ENCODE results near the gene SCARB1.

SCARB1 gene

GRCh38 chr12:124760560-124760959 lies 103.1 kb downstream of the SCARB1 start:
- Histone ChIP-seq H3K4me1 (ENCODE audit: control insufficient read depth, insufficient read depth, low read length) (0 out of 2 replicates have a peak, but pooled peaks cover 9% of the 10 kb centered on the region), H3K4me3 (ENCODE audit: low read depth, low read length) (no peak overlapping the region), H3K9ac (ENCODE audit: low read length) (no peak overlapping the region), H3K27ac (ENCODE audit: low read depth, low read length) (no peak overlapping the region), H3K36me3 (ENCODE audit: control insufficient read depth, insufficient read depth, low read length) (no peaks in the 10 kb centered on the region), H3K9me3 (ENCODE audit: control insufficient read depth, insufficient read depth, low read depth, low read length) (peaks cover 37% of the 10 kb centered on the region), H3K27me3 (ENCODE audit: control insufficient read depth, insufficient read depth, low read length) (0 out of 2 replicates have a peak, but pooled peaks cover 2% of the 10 kb centered on the region)

- H3K4me1 ChIP-seq (ENCODE audit: control insufficient read depth, insufficient read depth, low read length) = peaks cover 15% of the 10 kb centered on the region; the same call in 1 of the 2 replicates
- H3K36me3 ChIP-seq (ENCODE audit: control insufficient read depth, insufficient read depth, low read length) = no peaks in the 10 kb centered on the region
- no peak overlapping the region for H3K4me3 ChIP-seq (ENCODE audit: low read depth, low read length)
- H3K27me3 ChIP-seq (ENCODE audit: control insufficient read depth, insufficient read depth, low read length) = 0 out of 2 replicates have a peak, but pooled peaks cover 2% of the 10 kb centered on the region
- no peak overlapping the region for H3K9ac ChIP-seq (ENCODE audit: low read length)
- H3K9me3 ChIP-seq (ENCODE audit: control insufficient read depth, insufficient read depth, low read depth, low read length) = peaks cover 33% of the 10 kb centered on the region
- H3K27ac ChIP-seq (ENCODE audit: low read depth, low read length) = no peak overlapping the region
These were observed 103.7 kb downstream of the SCARB1 start for GRCh38 chr12:124759841-124760503.

- 0 out of 2 replicates have a peak, but pooled peaks cover 2% of the 10 kb centered on the region for H3K27me3 ChIP-seq (ENCODE audit: control insufficient read depth, insufficient read depth, low read length)
- no peak overlapping the region for H3K4me3 ChIP-seq (ENCODE audit: low read depth, low read length)
- no peaks in the 10 kb centered on the region for H3K36me3 ChIP-seq (ENCODE audit: control insufficient read depth, insufficient read depth, low read length)
- H3K27ac ChIP-seq (ENCODE audit: low read depth, low read length) = no peak overlapping the region
- peaks cover 29% of the 10 kb centered on the region for H3K9me3 ChIP-seq (ENCODE audit: control insufficient read depth, insufficient read depth, low read depth, low read length)
- peaks cover 18% of the 10 kb centered on the region; the same call in 1 of the 2 replicates for H3K4me1 ChIP-seq (ENCODE audit: control insufficient read depth, insufficient read depth, low read length)
- H3K9ac ChIP-seq (ENCODE audit: low read length) = no peak overlapping the region
These were observed 105.1 kb downstream of the SCARB1 start for GRCh38 chr12:124758266-124759220.

GRCh38 chr12:124757329-124757728 lies 106.3 kb downstream of the SCARB1 start:
- Histone ChIP-seq H3K4me3 (ENCODE audit: low read depth, low read length) (no peak overlapping the region), H3K36me3 (ENCODE audit: control insufficient read depth, insufficient read depth, low read length) (no peaks in the 10 kb centered on the region), H3K9ac (ENCODE audit: low read length) (no peak overlapping the region), H3K9me3 (ENCODE audit: control insufficient read depth, insufficient read depth, low read depth, low read length) (peaks cover 32% of the 10 kb centered on the region), H3K27me3 (ENCODE audit: control insufficient read depth, insufficient read depth, low read length) (0 out of 2 replicates have a peak, but pooled peaks cover 2% of the 10 kb centered on the region), H3K4me1 (ENCODE audit: control insufficient read depth, insufficient read depth, low read length) (peaks cover 18% of the 10 kb centered on the region; the same call in 1 of the 2 replicates), H3K27ac (ENCODE audit: low read depth, low read length) (no peak overlapping the region)

- H3K4me1 ChIP-seq (ENCODE audit: control insufficient read depth, insufficient read depth, low read length) = peaks cover 18% of the 10 kb centered on the region; the same call in 1 of the 2 replicates
- H3K36me3 ChIP-seq (ENCODE audit: control insufficient read depth, insufficient read depth, low read length) = no peaks in the 10 kb centered on the region
- H3K9ac ChIP-seq (ENCODE audit: low read length) = no peak overlapping the region
- peaks cover 30% of the 10 kb centered on the region for H3K9me3 ChIP-seq (ENCODE audit: control insufficient read depth, insufficient read depth, low read depth, low read length)
- no peak overlapping the region for H3K27ac ChIP-seq (ENCODE audit: low read depth, low read length)
- no peak overlapping the region for H3K4me3 ChIP-seq (ENCODE audit: low read depth, low read length)
- H3K27me3 ChIP-seq (ENCODE audit: control insufficient read depth, insufficient read depth, low read length) = 0 out of 2 replicates have a peak, but pooled peaks cover 2% of the 10 kb centered on the region
These were observed 106.9 kb downstream of the SCARB1 start for GRCh38 chr12:124756760-124757159.

- 0 out of 2 replicates have a peak, but pooled peaks cover 2% of the 10 kb centered on the region for H3K27me3 ChIP-seq (ENCODE audit: control insufficient read depth, insufficient read depth, low read length)
- no peak overlapping the region for H3K9ac ChIP-seq (ENCODE audit: low read length)
- no peak overlapping the region for H3K4me3 ChIP-seq (ENCODE audit: low read depth, low read length)
- peaks cover 30% of the 10 kb centered on the region for H3K9me3 ChIP-seq (ENCODE audit: control insufficient read depth, insufficient read depth, low read depth, low read length)
- no peaks in the 10 kb centered on the region for H3K36me3 ChIP-seq (ENCODE audit: control insufficient read depth, insufficient read depth, low read length)
- no peak overlapping the region for H3K27ac ChIP-seq (ENCODE audit: low read depth, low read length)
- H3K4me1 ChIP-seq (ENCODE audit: control insufficient read depth, insufficient read depth, low read length) = peaks cover 18% of the 10 kb centered on the region
These were observed 107.5 kb downstream of the SCARB1 start for GRCh38 chr12:124756166-124756565.

- H3K27me3 ChIP-seq (ENCODE audit: control insufficient read depth, insufficient read depth, low read length) = 0 out of 2 replicates have a peak, but pooled peaks cover 2% of the 10 kb centered on the region
- no peak overlapping the region for H3K9ac ChIP-seq (ENCODE audit: low read length)
- H3K4me3 ChIP-seq (ENCODE audit: low read depth, low read length) = no peak overlapping the region
- H3K36me3 ChIP-seq (ENCODE audit: control insufficient read depth, insufficient read depth, low read length) = no peaks in the 10 kb centered on the region
- H3K9me3 ChIP-seq (ENCODE audit: control insufficient read depth, insufficient read depth, low read depth, low read length) = peaks cover 30% of the 10 kb centered on the region
- no peak overlapping the region for H3K27ac ChIP-seq (ENCODE audit: low read depth, low read length)
- peaks cover 22% of the 10 kb centered on the region for H3K4me1 ChIP-seq (ENCODE audit: control insufficient read depth, insufficient read depth, low read length)
These were observed 107.9 kb downstream of the SCARB1 start for GRCh38 chr12:124755801-124756148.

GRCh38 chr12:124754949-124755800 lies 108.5 kb downstream of the SCARB1 start:
- Histone ChIP-seq H3K9ac (ENCODE audit: low read length) (no peak overlapping the region), H3K4me1 (ENCODE audit: control insufficient read depth, insufficient read depth, low read length) (peaks cover 23% of the 10 kb centered on the region), H3K9me3 (ENCODE audit: control insufficient read depth, insufficient read depth, low read depth, low read length) (peaks cover 30% of the 10 kb centered on the region), H3K27me3 (ENCODE audit: control insufficient read depth, insufficient read depth, low read length) (no peaks in the 10 kb centered on the region), H3K4me3 (ENCODE audit: low read depth, low read length) (no peak overlapping the region), H3K36me3 (ENCODE audit: control insufficient read depth, insufficient read depth, low read length) (no peaks in the 10 kb centered on the region), H3K27ac (ENCODE audit: low read depth, low read length) (no peak overlapping the region)

DNA sequence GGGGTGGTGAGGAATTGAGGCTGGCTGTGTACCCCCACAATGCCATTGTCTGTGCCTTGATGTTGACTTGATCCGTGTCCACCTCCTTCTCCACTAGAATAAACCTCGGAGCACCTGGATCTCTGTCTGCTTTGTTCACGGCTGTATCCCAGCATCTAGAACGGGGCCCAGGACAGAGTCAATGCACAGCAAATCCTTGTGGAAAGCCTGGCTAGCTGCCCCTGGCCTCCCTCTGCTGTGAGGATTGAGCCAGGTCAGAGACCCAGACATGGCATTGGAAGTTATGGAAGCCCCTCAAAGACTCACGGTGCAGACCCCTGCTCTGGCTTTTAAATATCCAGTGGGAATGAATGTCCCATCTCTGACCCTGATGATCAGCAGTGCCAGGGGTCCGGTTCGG lies 109.2 kb downstream of the SCARB1 start:
- Histone ChIP-seq H3K4me1 (ENCODE audit: control insufficient read depth, insufficient read depth, low read length) (peaks cover 25% of the 10 kb centered on the region), H3K27me3 (ENCODE audit: control insufficient read depth, insufficient read depth, low read length) (no peaks in the 10 kb centered on the region), H3K36me3 (ENCODE audit: control insufficient read depth, insufficient read depth, low read length) (no peaks in the 10 kb centered on the region), H3K9ac (ENCODE audit: low read length) (no peak overlapping the region), H3K27ac (ENCODE audit: low read depth, low read length) (no peak overlapping the region), H3K4me3 (ENCODE audit: low read depth, low read length) (no peak overlapping the region), H3K9me3 (ENCODE audit: control insufficient read depth, insufficient read depth, low read depth, low read length) (peaks cover 30% of the 10 kb centered on the region)

GRCh38 chr12:124753993-124754392 lies 109.7 kb downstream of the SCARB1 start:
- Histone ChIP-seq H3K4me3 (ENCODE audit: low read depth, low read length) (no peak overlapping the region), H3K9me3 (ENCODE audit: control insufficient read depth, insufficient read depth, low read depth, low read length) (peaks cover 30% of the 10 kb centered on the region), H3K27me3 (ENCODE audit: control insufficient read depth, insufficient read depth, low read length) (no peaks in the 10 kb centered on the region), H3K9ac (ENCODE audit: low read length) (no peak overlapping the region), H3K4me1 (ENCODE audit: control insufficient read depth, insufficient read depth, low read length) (peaks cover 23% of the 10 kb centered on the region), H3K36me3 (ENCODE audit: control insufficient read depth, insufficient read depth, low read length) (no peaks in the 10 kb centered on the region), H3K27ac (ENCODE audit: low read depth, low read length) (no peak overlapping the region)
